HG02623 (cell line): ENCODE measurements around the gene GRB2.
"Not testable (repeated sequence)": the region's sequence is repeated elsewhere in the genome, so short reads cannot be mapped to it uniquely, and the experiment has no call there.

Experiments
- ATAC-seq: cut with Tn5 transposase; IDR thresholded peaks from one replicate; pipeline ENCODE4 v1.9.1; 2021; ENCODE audit warnings: moderate library complexity; ENCODE audit not compliant: unreplicated experiment

The GRB2 gene

GRCh38 chr17:75321506-75321905 is 84.0 kb downstream of the GRB2 start:
- no peak for ATAC-seq

GRCh38 chr17:75319904-75320691 is 85.4 kb downstream of the GRB2 start:
- peak; percentile 57 for ATAC-seq

GRCh38 chr17:75318615-75319222 is 86.8 kb downstream of the GRB2 start:
- ATAC-seq = no peak

- ATAC-seq = no peak
Measured at GRCh38 chr17:75318211-75318610, 87.3 kb downstream of the GRB2 start.

GRCh38 chr17:75317671-75318070 is 87.8 kb downstream of the GRB2 start:
- no peak for ATAC-seq

GRCh38 chr17:75316253-75316652 is 89.2 kb downstream of the GRB2 start:
- no peak for ATAC-seq

GRCh38 chr17:75315541-75316243 is 89.8 kb downstream of the GRB2 start:
- no peak for ATAC-seq

- no peak for ATAC-seq
Measured at GRCh38 chr17:75313941-75314551, 91.4 kb downstream of the GRB2 start.

- ATAC-seq = no peak
Measured at GRCh38 chr17:75308732-75309629, 96.5 kb downstream of the GRB2 start.

GRCh38 chr17:75307957-75308731 is 97.3 kb downstream of the GRB2 start:
- ATAC-seq = no peak

- no peak for ATAC-seq
Measured at GRCh38 chr17:75301502-75302206, 103.8 kb downstream of the GRB2 start.

- ATAC-seq = no peak
Measured at GRCh38 chr17:75301049-75301448, 104.4 kb downstream of the GRB2 start.

- ATAC-seq = no peak
Measured at GRCh38 chr17:75300280-75300679, 105.2 kb downstream of the GRB2 start.

- ATAC-seq = peak; percentile 51
Measured at GRCh38 chr17:75295201-75296158, 110.0 kb downstream of the GRB2 start.

- ATAC-seq = not testable (repeated sequence)
Measured at GRCh38 chr17:75292810-75293448, 112.5 kb downstream of the GRB2 start.

GRCh38 chr17:75289832-75290337 is 115.6 kb downstream of the GRB2 start:
- ATAC-seq = peak; percentile 5

GRCh38 chr17:75289115-75289831 is 116.2 kb downstream of the GRB2 start, which contains the start of gene SLC25A19:
Gene SLC25A19 (minus strand): TSS chr17:75289433. CDS start chr17:75286764, 2,669 bp downstream.
- ATAC-seq = peak; percentile 90
